T-helper 1 cell treated with Interleukin-12 subunit alpha and Interleukin-12 subunit beta and Interleukin-4 antibody, amounts not matched to agents 30 μg/mL and 1 μg/mL, for 36 hours (primary cell): ENCODE measurements around the gene FBXW12.

Experiments
- H3K27ac Mint-ChIP-seq: one replicate; pipeline ENCODE4 v1.8.0; 2021; ENCODE audit warnings: mild to moderate bottlenecking, mixed read lengths
- H3K27me3 Mint-ChIP-seq: one replicate; pipeline ENCODE4 v1.8.0; 2021; ENCODE audit warnings: low read depth, mixed read lengths
- H3K36me3 Mint-ChIP-seq: one replicate; pipeline ENCODE4 v1.8.0; 2021; ENCODE audit warnings: low read depth, mixed read lengths
- H3K4me1 Mint-ChIP-seq: one replicate; pipeline ENCODE4 v1.8.0; 2021; ENCODE audit warnings: low read depth, mixed read lengths
- H3K4me3 Mint-ChIP-seq: one replicate; pipeline ENCODE4 v1.8.0; 2021; ENCODE audit warnings: mild to moderate bottlenecking, moderate library complexity, mixed read lengths
- H3K9me3 Mint-ChIP-seq: one replicate; pipeline ENCODE4 v1.8.0; 2021; ENCODE audit warnings: mixed read lengths

The FBXW12 gene

GRCh38 chr3:48439820-48440589, 68.0 kb downstream of the FBXW12 start, which contains the start of the genes CCDC51 and TMA7:
Gene CCDC51, minus strand, starts transcription at chr3:48440119. Its CDS starts 4,991 bp downstream, at chr3:48435128.
Gene TMA7, plus strand, starts transcription at chr3:48440257. Its CDS starts 40 bp downstream, at chr3:48440297.
- no peaks in the 10 kb centered on the region for H3K27me3 Mint-ChIP-seq
- peaks cover 28% of the 10 kb centered on the region for H3K36me3 Mint-ChIP-seq
- peaks cover 20% of the 10 kb centered on the region for H3K4me1 Mint-ChIP-seq
- H3K9me3 Mint-ChIP-seq, result no peaks in the 10 kb centered on the region
- H3K4me3 Mint-ChIP-seq, result peak within 1 kb of the TSS; percentile 100
- H3K27ac Mint-ChIP-seq, result peak within 1 kb of the TSS; percentile 94

GRCh38 chr3:48440590-48440958, 68.6 kb downstream of the FBXW12 start:
- peak overlapping the region; percentile 94 for H3K27ac Mint-ChIP-seq
- peaks cover 28% of the 10 kb centered on the region for H3K36me3 Mint-ChIP-seq
- H3K9me3 Mint-ChIP-seq, result no peaks in the 10 kb centered on the region
- H3K4me3 Mint-ChIP-seq, result peak overlapping the region; percentile 100
- H3K27me3 Mint-ChIP-seq, result no peaks in the 10 kb centered on the region
- peaks cover 22% of the 10 kb centered on the region for H3K4me1 Mint-ChIP-seq

GRCh38 chr3:48441940-48442339, 69.9 kb downstream of the FBXW12 start:
- Mint-ChIP-seq H3K27ac (peak overlapping the region; percentile 54), H3K4me1 (peaks cover 31% of the 10 kb centered on the region), H3K36me3 (peaks cover 28% of the 10 kb centered on the region)

More at GRCh38 chr3:48441940-48442339, 69.9 kb downstream of the FBXW12 start:
- peak overlapping the region; percentile 100 for H3K4me3 Mint-ChIP-seq
- no peaks in the 10 kb centered on the region for H3K27me3 Mint-ChIP-seq
- H3K9me3 Mint-ChIP-seq, result no peaks in the 10 kb centered on the region
